ENCODE measurements around the gene ADH1C.
"Not testable (repeated sequence)": the region's sequence is repeated elsewhere in the genome, so short reads cannot be mapped to it uniquely, and the experiment has no call there.

ADH1C gene

DNA sequence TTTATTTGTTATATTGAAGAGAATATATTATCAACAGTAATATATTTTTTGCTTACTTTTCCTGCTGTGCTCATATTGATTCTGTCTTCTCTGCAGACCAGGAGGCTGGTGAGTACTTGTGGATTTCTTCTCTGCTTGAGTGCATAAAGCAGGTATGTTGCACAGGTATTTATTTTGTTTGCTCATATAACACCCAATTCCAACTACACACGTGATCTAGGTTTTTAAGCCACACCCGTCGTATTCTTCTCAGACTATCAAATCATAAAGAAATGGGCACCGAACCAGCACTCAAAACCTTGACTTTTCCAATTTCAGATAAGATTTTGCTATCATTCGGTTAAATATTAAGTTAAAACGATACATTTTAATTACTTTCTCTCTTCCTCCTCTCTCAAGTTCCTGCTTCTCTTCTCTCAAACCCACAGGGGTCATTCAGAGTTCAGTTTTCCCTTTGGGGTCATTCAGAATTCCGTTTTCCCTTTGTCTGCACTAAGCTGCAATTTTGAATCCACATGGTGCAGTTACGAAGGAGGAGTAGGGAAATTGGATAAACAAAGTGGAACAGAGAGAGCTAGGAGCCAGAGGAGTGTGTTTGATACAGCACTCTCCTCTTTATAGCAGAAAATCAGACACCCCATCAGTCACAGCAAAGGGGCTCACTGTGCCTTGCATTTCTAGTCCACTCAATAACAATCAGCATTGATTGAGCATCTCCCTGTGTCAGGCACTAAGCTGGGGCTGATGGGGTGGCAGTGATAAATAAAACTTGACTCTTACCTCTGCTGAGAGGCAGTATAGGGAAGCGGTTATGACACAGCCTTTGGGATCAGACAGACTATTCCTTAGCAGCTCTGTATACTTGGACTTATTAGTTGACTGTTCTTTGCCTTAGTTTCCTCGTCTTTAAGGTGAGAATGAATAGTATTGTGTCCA is at the start of gene ADH1C:
Gene ADH1C, minus strand, starts transcription at position 145 of the 936 bp plus-strand sequence. Its CDS starts 71 bp downstream, at position 74.
- DNase-seq (ENCODE audit: low read depth in 2 of 2), result no peak

DNA sequence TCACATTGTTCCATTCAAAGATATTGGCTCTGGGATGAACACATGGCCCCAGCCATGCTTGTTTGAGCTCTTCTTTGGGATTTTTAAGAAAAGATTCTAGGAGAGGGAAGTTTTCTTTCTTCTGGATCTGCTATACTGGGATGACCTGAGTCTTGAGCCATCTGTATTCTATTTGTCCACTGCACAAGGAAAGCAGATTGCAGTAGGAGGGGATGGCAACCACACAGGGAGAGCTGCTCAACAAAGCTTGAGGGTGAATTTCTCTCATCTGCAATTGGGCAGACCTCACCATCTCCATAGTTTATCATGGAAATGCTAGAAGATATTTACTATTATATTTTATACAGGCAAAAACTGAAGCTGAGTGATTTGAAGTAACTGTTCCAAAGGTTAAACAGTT is 48.3 kb upstream of the ADH1C start:
- no peak for DNase-seq (ENCODE audit: low read depth in 2 of 2)

DNA sequence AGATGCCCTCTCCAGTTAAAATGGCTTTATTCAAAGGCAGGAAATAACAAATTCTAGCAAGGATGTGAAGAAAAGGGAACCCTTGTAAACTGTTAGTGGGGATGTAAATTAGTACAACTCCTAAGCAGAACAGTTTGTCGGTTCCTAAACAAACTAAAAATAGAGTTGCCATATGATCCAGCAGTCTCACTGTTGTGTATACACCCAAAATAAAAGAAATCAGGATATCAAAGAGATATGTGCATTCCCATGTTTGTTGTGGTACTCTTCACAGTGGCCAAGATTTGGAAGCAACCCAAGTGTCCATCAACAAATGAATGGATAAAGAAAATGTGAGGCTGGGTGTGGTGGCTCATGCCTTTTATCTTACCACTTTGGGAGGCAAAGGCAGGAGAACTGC is 46.5 kb upstream of the ADH1C start:
- no peak for DNase-seq (ENCODE audit: low read depth in 2 of 2)

DNA sequence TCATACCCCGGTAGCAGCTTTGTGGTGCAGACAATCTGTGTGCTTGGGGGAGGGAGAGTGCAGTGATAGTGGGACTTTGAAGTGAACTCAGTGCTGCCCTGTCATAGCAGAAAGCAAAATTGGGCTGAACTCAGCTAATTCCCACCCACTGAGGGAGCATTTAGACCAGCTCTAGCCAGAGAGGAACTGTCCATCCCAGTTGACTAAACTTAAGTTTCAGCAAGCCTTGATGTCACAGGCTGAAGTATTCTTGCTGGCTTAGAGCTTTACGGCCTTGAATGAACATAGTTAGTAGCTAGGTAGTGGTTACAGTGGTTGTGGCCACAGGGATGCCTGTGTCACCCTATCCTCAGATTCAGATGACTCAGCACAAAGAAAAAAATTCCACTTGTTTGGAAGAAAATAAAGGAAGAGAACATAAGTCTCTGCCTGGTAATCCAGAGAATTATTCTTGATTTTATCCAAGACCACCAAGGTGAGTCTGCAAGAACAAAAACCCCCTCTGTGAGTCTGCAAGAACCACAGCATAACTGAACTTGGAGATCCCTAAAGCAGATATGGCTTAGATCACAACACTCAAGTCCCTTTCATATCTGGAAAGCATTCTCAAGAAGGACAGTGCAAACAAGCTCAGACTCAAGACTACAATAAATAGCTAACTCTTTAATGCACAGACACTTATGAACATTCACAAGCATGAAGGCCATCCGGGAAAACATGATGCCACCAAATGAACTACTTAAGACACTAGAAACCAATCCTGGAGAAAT is 43.2 kb upstream of the ADH1C start:
- no peak for DNase-seq (ENCODE audit: low read depth in 2 of 2)

DNA sequence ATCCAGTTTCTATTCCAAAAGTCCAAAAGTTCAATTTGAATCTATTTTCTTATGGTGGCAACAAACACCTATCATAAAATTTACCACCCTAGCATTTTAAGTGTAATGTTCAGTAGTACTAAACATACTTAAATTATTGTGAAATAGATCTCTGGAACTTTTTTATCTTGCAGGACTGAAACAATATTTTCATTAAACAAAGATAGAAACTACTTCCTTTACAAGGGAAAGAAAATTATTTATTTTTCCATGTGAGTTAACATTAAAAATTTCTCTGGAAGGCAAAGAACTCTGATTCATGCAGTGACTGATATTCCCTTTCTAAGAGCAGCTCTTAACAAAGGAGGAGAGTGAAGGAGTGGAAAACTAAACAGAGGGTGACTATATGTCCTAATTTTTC is 42.4 kb upstream of the ADH1C start:
- no peak for DNase-seq (ENCODE audit: low read depth in 2 of 2)

DNA sequence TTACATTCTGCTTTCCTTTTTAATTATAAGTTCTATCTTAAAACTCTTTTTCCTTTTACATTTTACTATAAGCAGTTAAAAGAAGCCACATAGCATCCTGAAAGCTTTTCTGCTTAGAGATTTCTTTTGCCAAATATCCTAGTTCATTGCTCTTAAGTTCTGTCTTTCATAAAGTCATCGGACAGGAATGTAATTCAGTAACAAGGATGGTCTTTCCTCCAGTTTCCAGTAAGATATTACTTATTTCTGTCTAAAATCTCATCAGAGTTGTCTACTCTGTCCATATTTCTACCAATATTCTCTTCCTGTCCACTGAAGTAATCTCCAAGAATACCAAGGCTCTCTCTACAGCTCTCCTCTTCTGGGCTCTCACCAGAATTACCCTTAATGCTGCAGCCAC is 37.5 kb upstream of the ADH1C start:
- no peak for DNase-seq (ENCODE audit: low read depth in 2 of 2)

DNA sequence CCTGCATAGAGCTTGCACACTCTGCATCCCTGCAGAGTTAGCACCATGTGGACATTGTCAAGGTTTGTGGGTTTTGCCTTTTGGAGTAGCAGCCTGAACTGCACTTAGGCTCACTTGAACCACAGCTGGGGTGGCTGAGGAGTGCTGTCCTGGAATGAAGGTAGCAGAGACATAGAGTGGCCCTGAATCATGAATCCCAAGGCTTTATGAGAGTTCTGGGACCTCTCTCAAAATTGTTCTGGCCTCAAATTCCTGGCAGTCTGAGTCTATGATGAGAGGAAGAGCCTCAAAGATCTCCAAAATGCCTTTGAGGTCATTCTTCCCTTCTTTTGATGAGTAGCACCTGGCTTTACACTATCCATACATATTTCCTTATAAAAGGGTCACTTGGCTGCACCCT is 37.1 kb upstream of the ADH1C start:
- DNase-seq (ENCODE audit: low read depth in 2 of 2), result no peak

DNA sequence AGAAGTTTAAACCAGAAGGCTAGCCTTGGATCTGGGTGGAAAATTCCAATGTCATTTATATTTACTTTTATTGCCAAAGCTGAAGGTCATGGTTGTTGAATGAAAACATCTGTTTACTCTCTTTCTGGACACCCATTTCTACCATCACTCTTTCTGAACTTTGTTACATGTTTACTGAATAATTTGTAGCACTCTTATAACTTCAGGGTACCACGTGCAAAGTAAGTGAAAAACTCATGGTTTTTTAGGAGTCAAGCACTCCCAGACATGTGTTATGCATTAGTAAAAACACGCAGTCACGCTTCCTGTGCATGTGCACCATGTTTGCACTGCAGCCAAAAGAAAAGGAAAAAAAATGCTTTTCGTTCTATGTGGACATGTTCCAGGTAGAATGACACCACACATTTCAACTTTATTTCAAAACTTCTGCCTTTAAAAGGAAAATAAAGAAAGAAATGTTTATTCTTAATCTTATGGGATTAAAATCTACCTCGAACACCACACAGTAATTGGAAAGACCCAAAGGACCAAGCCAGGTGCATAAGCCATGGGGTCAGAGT is 31.4 kb upstream of the ADH1C start:
- DNase-seq (ENCODE audit: low read depth in 2 of 2), result no peak

DNA sequence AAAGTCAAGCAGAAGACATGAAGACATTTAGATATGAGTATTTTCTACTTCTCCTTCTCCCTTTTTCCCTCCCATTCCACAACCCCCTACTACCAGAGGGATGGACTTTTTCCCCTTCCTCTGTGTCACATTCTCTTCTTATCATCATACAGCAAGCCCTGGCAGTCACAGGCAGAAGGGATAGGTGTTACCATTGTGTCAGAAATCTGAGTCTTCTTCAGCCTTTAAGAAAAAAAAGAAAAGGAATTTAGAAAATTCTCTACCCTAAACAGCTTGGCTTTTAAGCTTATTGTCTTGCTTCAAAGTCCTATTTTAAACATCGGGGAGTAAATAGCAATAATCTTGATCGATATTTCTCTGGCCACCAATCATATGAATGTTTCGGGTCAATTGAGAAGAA is 30.9 kb upstream of the ADH1C start:
- no peak for DNase-seq (ENCODE audit: low read depth in 2 of 2)

DNA sequence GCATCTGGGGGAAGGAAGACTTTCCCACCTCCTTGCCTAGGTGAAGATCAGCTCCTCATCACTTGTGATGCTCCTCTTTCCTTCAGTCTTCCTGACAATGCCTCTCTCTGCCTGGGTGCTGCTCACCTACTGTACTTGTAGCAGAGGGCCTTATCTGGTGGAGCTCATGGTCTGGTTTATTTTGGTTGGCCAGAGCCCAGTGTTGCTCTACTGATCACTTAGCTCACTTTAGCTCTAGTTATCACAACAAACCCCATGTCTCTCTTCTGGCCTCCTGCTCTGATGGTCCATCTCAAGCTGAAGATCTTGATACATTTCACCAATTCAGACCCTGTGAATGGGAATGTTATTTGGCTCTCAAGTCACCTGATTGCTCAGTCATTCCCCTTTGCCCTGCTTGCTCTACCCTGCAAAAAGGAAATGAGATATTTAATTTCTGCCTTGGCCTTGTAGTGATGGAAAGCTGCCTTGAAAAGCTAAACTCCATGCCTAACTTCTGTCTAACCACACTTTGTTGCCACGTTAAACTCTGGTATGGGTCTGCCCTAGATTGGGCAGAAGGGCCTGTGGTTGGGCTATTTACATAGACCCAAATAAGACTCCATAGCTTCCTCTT is 30.3 kb upstream of the ADH1C start:
- DNase-seq (ENCODE audit: low read depth in 2 of 2), result no peak

DNA sequence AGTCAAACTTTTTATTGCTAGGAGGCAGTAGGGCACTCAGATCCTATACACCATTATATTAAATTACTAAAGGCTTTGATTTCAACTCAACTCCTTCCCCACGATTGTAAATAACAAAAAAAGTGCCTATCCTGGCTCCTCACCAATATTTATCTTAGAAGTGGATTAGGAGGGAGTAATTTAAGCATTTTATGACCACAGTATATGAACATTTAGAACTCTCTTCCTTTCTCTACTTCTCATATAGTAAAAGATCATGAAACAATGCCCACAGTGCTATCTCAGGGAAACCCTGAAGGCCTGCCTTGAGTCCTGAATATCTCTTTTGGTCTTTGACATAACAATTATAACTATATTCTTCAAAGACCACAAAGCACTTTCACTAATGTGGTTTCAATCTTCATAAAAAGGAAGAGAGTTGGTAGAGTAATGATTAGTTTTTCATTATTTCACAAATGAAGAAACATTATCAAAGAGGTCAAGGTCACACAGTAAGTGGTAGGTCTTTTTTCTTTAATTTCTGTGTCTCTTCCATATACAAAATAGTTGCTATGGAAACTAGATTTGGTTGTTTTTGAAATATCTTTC is 29.1 kb upstream of the ADH1C start:
- DNase-seq (ENCODE audit: low read depth in 2 of 2), result no peak

DNA sequence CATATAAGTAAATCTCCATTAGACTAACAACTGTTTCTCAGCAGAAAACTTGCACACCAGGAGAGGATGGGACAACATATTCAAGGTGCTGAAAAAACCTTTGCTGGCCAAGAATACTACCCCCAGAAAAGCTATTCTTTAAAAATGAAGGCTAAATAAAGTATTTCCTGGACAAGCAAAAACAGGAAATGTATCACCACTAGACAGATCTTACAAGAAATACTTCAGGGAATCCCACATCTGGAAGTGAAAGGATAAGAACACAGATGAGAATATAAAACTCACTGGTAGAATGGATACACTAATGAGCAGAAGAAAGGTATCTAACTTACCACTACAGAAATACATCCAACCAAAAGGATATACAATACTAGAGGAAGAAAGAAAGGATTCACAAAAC is 27.0 kb upstream of the ADH1C start:
- no peak for DNase-seq (ENCODE audit: low read depth in 2 of 2)

DNA sequence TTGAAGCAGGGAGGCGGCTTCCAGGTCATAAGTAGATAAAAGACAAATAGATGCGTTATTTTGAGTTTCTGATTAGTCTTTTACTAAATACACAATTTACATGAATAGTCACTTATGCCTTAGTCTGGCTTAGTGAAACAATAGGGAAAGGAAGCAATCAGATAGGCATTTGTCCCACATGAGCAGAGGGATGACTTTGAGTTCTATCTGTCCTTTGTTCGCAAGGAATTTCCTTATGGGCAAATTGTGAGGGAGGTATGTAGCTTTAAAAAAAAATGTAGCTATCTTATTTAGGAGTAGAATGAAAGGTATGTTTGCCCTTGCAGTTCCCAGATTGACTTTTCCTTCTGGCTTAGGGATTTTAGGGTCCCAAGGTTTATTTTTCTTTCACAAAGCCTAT is 26.3 kb upstream of the ADH1C start:
- DNase-seq (ENCODE audit: low read depth in 2 of 2), result no peak

DNA sequence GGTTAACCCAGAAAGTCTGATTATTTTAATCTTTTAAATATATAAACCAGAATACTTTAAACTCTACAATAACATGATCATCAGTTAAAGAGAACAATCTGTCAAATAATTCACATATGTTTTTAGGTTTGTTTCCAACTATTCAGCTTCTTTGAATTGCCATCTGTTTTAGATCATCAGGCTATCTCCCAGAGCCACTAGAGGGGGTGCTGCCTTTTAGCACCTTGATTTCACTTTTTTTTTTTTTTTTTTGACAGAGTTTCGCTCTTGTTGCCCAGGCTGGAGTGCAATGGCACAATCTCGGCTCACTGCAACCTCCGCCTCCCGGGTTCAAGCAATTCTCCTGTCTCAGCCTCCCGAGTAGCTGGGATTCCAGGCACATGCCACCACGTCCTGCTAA is 24.8 kb upstream of the ADH1C start:
- DNase-seq (ENCODE audit: low read depth in 2 of 2), result not testable (repeated sequence)

DNA sequence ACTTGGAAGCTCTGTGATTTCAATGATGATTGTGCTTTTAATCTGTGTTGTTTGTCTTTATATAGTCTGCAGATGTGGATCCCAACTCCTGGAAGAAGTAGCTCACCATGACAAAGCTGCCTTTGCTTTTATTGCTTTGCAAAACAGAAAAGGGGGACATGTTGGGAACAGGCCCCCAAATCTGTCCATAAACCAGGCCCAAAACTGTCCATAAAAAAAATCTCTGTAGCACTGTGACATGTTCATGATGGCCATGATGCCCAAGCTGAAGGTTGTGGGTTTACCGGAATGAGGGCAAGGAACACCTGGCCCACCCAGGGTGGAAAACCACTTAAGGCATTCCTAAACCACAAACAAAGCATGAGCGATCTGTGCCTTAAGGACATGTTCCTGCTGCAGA is 19.9 kb upstream of the ADH1C start:
- not testable (repeated sequence) for DNase-seq (ENCODE audit: low read depth in 2 of 2)

DNA sequence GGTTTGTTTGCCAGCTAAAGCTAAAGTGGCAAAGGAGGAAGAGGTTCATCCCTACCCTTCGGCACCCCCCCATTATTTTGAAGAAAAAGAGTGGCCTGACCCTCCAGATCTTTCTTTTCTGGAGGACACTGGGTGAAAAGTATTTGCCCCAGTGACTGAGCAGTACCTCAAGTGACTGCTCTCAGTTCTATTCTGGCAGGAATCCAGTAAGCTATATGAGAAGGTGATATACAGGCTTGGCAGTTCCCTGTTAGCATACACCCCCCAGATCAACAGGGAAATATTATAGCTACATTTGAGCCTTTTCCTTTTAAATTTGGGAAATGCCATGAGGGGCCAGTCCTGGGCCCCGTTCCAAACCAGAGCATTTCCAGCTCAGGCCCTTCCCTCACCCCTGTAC is 15.3 kb upstream of the ADH1C start:
- DNase-seq (ENCODE audit: low read depth in 2 of 2), result not testable (repeated sequence)

DNA sequence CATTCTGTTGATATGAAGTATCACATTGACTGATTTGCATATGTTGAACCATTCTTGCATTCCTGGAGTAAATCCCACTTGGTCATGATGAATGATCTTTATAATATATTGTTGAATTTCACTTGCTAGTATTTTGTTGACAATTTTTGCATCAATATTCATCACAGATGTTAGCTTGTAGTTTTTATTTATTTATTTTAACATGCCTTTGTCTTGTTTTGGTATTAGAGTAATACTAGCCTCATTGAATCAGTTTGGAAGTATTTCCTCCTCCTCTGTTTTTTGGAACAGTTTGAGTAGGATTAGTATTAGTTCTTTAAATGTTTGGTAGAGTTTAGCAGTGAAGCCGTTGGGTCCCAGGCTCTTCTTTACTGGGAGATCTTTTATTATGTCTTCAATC is 13.9 kb upstream of the ADH1C start:
- DNase-seq (ENCODE audit: low read depth in 2 of 2), result no peak

DNA sequence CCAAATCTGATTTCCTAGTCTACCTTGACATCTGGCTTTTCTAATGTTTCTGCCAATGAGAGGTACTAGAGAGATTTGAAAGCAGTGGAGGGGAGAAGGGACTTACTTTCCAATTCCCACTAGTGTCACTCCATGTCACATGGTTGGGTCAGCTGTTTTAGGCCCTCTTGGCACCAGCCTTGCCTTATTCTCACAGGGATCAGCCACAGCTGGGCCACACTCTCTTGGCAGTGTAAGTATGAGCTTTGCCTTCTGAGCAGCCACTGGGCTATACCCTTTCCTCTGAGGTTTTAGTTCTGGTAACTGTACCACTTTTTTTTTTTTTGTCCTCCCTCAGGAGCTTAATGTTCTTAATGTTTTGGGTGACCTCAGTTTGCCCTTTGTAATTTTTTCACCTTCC is 10.2 kb upstream of the ADH1C start:
- DNase-seq (ENCODE audit: low read depth in 2 of 2), result no peak

DNA sequence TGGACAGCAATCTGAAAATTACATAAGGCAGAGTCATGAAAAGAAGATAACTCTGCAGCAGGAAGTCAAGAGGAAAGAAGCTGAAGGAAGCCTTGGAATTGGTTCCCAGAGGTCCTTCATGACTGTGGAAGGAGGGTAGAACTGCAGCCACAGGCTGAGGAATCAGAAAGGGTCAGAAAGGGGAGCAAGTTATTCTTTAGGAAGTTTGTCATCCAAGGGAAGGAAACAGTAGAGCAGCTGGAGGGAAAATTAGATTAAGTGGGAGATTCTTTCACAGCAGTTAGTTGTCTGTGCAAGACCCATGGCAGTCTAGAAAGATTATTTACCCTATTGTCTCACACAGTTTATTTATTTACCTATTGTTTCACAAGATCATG is 9.3 kb upstream of the ADH1C start:
- DNase-seq (ENCODE audit: low read depth in 2 of 2), result no peak

DNA sequence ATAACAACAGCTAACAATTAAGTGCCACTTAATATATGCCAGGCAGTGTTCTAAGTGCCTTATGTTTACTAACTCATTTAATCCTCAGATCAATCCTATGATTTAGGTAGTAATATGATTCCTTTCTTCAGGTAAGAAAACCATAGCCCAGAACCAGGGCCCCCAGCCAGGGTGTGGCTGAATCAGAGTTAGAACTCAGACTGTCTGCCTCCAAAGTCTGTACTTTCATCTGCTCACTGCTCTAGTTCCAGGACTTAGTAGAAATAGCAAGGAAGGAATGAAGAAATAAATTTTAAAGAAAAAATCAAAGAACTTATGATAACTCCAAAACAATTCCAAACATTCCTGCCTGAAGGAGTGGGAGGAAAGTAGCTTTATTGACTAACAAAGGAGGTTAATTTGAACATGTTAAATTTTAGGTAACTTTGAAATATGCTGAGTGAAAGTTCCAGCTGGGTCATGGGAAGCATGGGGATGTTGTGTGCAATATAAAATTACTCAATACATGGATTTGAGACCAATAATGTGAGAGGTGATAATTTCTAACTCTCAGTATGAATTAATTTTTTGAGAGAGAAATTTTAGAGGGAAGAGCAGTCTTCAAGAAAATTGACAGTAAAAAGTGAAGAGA is 8.8 kb upstream of the ADH1C start:
- DNase-seq (ENCODE audit: low read depth in 2 of 2), result no peak

DNA sequence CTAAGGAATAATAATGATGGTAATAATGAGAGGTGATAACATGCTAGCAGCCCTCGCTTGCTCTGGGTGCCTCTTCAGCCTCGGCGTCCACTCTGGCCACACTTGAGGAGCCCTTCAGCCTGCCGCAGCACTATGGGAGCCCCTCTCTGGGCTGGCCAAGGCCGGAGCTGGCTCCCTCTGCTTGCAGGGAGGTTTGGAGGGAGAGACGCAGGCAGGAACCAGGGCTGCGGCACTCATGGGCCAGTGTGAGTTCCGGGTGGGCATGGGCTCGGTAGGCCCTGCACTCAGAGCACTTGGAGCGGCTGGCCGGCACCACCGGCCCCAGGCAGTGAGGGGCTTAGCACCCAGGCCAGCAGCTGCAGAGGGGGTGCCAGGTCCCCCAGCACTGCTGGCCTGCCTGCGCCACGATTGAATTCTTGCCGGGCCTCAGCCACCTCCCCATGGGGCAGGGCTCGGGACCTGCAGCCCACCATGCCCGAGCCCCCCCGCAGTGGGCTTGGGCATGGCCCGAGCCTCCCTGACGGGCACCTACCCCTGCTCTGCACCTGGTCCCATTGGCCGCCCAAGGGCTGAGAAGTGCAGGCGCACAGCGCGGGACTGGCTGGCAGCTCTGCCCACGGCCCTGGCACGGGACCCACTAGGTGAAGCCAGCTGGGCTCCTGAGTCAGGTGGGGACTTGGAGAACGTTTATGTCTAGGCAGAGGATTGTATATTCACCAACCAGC is 7.1 kb upstream of the ADH1C start:
- DNase-seq (ENCODE audit: low read depth in 2 of 2), result no peak

Measured in stimulated activated CD8-positive, alpha-beta memory T cell treated with anti-CD3 and anti-CD28 coated beads, Interleukin-2, amount 100 ng/mL, for 1 hour (primary cell).